NCI-H1436 (cell line): ENCODE data around the gene MLEC.

Source experiments
- DNase-seq: peaks from one replicate; lab custom pipeline; 2025; lab: John Stamatoyannopoulos, UW

Gene MLEC

DNA sequence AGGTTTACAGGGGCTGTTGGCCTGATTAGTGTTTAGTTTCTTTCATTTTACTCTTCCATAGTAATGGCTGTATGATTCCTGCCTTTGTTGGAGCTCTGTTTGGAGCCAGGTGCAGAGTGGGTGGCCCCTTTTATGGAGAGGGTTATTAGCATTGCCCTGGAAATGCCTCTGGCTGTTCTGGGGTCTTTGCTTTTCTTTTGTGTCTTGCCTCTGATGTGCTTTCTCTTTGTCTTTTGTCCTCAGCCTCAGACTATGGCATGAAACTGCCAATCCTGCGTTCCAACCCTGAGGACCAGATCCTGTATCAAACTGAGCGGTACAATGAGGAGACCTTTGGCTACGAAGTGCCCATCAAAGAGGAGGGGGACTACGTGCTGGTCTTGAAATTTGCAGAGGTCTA, 6.9 kb downstream of the MLEC start:
- DNase-seq, result no peak

DNA sequence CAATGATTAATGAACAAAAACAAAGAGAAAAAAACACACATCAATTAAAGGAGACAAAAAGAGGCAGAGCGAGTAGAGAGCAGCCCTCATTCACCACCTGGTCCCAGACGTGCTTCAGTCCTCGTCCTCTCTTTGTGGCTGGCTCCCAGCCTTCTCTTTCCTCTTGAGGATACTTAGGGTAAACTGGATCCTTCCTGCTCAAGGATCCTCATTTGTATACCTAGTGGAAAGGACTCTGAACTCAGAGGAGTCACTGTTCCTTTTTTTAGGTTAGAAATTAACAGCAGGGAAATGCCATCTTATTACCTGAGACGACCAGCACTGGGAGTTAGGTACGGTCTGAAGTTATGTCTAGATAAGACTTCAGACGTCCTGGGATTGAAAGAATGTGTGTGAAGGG, 9.7 kb downstream of the MLEC start:
- no peak for DNase-seq

DNA sequence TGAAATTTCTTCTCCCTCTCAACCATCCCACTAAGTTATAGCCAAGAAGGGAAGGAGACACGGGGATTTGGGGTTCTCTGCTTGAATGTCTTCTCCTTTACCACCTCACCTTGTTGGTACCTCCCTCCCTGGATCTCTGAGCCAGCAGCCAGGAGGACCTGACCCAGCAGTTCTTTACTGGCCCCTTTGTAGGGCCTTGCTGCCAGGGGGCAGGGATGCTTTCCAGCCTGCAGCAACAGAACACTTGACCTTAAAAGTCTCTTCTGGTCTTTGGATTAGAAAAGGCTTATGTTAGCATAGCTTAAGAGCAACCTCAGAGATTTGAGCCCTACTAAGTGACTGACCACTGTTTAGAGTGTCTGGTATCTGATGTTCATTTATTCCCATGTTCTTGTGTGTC, 10.4 kb downstream of the MLEC start:
- DNase-seq, result no peak

DNA sequence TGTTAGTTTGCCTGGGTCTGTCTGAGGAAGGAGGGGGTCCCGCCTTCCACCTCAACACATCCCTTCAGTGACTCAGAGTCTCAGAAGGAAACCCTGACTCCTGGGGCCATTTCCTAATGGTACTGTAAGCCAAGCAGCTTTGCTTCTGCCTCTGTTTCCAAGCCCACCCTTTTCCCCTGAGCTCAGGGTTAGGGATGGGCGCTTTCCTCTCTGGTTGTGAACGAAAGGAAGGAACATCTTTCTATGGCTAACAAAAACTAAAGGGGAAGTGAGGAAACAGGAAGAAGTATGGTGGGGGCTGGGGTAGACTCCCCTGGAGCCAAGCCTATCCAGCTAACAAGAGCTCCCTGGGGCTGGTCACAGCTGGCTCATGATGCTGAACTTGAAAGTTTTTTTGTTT, 11.7 kb downstream of the MLEC start:
- DNase-seq, result no peak

DNA sequence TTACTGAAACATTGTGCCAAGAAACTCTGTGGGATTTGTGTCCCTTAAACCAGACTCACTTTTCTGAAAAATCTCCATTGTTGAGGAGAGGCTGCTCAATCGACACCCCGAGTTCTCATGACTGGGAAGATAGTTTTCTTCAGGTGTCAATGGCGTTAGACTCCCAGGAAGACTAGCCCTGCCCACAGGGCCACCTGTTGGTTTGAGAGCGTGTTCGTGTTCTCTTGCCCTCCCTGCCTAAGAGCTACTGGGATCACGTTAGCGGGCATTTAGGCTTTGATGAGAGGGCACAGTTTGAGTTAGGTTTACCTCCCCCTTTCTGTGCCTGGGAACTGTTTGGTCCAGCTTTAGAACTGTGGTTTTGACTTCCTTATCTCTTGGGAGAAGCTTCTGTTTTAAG, 12.6 kb downstream of the MLEC start:
- DNase-seq, result no peak

DNA sequence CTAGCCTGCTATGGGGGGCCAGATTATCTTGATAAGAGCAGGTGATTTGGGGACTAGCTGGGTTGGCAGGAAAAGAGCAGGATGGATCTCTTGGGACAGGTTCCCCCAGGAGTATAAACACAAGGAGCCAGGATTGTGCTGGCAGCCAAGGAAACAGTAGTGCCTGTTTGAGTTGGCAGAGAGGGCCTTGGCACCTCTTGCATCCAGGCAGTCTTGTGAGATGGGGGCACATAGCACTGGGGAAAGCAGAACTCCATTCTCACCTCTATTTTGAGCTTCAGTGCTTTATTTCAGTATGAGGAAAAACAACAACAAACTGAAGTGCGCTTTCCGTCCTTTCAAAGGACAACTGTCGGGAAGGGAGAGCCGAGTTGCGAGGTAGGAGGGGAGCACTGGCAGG, 13.9 kb downstream of the MLEC start:
- DNase-seq, result no peak

DNA sequence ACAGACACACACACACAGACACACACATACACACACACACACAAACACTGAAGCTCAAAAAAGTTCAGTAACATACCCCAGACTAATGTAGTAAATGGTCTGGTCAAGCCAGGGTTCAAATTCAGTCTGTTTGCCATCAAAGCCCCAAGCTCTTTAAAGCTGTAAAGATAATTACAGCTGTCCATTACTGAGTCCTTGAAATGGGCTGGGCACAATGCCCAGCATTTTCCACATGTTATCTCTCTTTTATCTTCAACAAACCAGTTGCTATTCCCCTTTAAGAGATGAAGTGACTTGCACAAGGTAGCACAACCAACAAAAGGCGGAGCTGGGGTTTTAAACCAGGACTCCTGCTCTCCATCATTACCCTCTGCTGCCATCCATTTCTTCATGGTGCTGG, 15.7 kb downstream of the MLEC start:
- no peak for DNase-seq

DNA sequence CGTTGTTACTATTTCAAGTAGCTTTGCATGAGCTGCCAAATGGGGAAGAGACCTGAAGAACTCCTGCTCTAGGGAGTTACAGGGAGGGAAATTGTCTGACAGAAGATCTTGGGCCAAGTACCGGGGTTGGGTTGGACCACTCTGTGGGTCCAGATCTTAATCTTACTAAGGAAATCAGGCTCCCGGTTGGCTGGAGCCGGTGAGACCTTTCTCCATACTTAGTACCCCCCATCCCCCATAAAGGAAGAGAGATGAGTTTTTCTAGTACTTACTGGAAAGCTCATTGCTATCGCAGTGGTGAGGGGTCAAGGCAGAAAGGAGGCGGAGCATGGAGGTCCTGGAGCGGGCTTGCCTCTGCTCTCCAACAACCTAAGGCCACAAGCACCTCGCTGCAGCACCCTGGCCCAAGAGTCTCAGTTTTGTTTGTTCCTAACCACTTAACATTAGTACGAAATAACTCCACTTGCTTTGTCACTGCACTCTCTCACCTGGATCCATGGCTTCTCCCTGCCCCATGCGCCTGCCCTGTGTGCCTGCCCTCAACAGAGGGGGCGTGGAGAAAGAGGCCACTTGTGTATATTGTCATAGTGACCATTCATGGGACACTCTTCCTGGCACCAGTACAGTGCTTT, 16.5 kb downstream of the MLEC start:
- DNase-seq, result no peak

DNA sequence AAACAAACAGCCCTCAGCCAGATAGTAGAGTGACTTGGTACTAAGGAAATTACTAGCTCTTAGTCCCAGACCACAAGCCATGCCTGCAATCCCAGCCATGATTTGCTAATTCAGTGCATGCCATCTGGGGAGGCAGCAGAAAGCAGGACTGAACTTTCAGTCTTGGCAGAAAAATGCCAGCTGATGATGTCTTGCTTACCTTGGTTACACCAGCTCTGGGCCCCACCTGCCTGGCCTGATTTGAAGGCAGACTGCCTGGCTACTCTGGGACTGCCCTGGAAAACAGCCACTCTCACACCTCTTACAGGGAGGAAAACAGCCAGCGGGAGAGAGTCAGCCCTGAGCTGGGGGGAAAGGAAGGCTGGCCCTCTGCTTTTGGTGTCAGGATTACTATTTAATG, 18.7 kb downstream of the MLEC start:
- no peak for DNase-seq

DNA sequence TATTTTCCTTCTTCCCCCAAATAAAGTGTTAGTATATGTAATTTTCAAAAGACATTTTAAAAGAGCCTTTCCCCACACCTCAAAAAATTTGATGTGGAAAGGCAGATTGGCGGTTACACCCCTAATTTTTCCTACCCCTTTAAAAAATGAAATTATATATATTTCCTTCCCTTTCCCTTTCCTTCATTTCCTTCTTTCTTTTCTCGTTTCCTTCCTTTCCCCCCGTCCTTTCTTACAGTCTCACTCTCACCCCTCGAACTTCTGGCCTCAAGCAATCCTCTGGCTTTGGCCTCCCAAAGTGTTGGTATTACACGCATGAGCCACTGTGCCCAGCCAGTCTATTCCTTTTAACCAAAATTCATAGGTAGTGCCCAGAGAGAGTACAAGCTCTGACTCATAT, 19.1 kb downstream of the MLEC start:
- DNase-seq, result no peak

DNA sequence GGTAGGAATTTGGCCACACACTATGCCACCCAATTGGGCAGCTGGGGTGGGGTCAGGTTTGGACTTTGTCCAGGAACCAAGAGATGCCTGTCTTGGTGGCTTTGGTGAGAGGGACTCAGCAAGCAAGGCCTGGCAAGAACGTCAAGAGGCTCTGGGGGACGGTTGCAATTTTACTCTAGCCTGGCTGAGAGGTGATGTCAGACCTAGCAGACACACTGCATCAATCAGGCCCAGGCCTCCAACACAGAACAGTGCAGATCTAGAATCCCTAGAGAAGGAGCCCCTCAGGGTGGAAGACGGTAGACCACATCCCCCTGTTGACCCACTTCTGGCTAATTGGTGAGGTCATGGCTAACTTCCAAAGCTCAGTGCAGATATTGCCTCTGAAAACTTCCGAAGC, 21.7 kb downstream of the MLEC start:
- DNase-seq, result no peak

DNA sequence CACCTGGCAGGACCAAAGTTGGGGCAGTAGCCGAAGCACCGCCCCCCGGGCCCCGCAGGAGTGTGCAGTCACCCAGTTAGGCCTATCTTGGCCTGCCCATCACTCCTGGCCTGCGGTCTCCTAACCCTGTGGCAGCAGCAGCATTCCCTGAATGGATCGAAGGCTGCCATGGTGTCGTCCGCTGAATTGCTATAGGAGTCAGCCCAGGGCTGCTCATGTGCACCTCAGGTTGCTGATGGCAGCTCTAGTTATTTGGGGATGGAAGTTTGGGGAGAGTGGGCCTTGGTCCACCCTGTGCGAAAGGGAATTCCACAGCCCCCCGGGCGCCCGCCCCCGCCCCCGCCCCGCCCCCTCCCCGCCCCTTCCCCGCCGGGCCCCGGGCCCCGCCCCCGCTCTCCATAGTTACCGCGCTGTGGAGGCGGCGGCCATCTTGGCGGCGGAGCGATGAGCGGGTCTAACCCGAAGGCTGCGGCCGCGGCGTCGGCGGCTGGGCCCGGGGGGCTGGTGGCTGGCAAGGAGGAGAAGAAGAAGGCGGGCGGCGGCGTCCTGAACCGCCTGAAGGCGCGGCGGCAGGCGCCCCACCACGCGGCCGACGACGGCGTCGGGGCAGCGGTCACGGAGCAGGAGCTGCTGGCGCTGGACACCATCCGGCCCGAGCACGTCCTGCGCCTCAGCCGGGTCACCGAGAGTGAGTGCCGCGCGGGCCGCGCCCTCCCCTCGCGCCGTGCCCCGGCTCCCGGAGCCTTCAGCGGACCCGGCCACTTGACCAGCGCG, 23.3 kb downstream of the MLEC start, which contains the start of gene UNC119B:
UNC119B (plus strand) TSS at position 428 of the 774 bp plus-strand sequence; CDS start at position 445, 17 bp downstream.
- DNase-seq, result peak; percentile 34

DNA sequence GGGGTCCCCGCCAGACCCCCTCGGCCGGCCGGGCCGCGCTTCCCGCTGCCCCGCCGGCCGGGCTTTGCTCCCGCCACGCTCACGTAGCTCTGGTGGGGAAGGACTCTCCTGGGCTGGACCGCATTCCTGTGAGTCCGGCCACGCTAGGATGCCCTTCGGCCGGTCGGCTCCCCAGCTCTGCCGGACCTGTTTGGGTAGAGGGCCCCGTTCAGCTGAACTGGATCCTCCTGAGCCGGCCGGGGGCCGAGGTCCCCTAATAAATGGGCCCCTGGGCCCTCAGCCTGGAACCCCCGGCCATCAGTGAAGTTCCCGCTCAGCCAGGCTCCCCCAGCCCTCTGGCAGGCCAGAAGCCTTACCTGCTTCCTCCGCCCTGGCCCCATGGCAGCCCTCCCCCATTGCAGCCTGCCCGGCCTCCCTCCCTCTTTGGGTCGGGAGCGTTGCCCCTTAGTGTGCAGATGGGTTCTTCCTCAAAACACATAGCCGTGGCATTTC, 23.9 kb downstream of the MLEC start:
- no peak for DNase-seq

DNA sequence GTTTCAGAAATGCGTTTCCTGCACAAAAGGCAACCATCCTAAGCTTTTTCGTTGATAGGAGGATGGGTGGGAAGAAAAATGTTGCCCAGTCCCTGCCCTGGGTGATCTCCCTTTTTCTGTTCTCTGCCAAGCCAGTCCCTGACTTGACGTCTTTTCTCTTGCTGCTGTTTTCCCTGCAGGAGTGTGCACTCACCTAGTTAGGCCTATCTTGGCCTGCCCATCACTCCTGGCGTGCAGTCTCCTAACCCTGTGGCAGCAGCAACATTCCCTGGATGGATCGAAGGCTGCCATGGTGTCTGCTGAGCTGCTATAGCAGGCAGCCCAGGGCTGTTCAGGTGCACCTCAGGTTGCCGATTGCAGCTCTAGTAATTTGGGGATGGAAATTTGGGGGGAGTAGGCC, 24.5 kb downstream of the MLEC start:
- DNase-seq, result no peak

DNA sequence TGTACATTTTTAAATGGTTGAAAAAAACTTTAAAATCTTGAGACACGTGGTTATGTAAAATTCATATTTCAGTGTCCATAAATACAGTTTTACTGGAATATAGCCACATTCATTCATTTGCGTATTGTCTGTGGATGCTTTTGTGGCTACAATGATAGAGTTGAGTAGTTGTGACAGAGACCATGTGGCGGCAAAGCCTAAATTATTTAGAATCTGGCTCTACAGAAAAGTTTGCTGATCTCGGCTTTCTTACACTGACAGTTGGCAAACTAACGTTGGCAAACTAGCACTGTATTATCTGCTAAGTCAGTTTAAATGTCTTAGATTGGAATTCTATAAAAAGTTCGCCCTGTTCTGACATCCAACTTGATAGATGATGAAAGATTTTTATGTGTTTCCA, 25.7 kb downstream of the MLEC start:
- no peak for DNase-seq

DNA sequence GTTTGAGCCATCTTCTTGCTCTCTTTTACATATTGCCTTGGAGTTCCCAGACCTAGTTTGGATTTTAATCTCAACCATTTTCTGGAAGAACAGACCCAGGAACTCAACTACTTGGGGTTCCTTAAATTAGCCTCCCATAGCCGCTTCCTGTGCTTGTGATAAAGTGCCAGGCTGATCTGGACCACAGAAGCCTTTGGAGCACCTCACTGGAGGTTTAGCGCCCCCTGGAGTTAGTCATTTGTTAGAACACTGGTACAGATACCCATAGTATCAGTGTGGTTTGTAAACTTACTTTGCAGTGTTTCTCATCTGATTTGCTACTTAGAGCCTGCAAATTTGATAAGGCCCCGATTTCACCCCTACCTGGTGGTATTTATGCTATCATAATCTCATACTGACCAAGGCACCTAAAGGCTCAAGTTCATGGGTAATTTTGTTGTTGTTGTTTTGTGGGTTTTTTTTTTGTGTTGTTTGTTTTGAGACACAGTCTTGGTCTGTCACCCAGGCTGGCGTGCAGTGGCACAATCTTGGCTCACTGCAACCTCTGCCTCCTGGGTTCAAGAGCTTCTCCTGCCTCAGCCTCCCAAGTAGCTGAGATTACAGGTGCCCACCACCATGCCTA, 27.0 kb downstream of the MLEC start:
- peak; percentile 77 for DNase-seq

DNA sequence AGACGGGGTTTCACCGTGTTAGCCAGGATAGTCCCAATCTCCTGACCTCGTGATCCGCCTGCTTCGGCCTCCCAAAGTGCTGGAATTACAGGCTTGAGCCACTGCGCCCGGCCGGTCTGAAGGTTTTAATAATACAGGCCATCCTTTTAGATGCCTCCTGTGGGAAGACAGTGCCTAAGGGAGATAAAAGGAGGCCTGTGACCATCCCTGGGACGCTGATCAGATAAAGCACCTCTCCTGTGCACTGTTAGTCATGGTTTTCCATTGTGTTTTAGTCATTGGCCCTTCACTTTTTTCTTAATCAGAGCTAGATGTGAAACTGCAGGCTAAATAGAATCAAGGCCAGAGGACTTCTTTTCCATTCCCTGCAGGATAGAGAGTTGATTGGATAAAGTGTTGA, 31.1 kb downstream of the MLEC start:
- no peak for DNase-seq

DNA sequence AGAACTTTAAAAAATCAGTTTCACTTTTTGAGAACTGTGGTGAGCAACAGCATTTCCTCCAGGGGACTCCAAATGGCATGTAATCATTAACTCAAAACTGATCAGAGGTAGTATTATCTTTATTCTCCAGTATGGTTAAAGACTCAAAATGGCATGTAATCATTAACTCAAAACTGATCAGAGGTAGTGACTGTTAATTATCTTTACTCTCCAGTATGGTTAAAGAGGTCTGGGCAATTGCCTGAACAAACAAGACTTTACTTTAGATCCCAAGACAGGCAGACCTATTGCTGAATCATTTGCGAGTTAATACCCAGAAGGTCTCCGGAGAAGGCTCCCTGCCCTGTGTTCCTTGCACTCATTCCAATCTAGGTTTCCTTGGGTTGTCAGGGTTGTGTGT, 32.1 kb downstream of the MLEC start:
- no peak for DNase-seq

DNA sequence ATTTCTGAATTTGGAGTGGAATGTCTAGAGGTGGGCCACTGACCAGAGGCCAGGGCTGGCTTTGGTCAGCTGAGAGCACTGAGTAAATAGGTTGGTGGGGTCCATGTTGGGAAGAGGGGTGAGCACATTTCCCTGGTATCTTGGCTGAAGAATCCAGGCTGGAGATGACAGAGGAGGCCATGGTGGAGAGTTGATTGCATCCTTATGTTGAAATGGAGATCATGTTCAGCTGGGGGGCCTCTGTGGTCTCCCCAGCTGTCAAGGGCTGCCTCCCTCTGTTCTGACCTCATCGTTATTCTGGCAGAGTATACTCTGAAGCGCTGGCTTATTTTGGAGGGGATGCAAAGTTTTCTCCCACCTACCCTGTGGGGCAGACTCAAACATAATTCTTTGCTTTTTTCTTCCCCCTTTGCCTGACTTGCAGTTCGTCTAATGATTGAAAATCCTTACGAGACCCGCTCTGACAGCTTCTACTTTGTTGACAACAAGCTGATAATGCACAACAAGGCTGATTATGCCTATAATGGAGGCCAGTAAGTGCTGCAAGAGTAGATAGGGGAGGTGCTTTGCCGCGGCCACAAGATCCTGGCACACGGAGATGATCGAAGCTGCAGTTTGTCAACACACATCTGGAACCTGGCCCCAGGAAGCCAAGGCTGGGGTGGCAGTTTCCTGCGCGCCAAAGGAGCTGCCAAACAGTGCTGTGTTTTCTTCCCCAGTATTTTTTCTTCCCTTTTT, 32.7 kb downstream of the MLEC start:
- DNase-seq, result no peak

DNA sequence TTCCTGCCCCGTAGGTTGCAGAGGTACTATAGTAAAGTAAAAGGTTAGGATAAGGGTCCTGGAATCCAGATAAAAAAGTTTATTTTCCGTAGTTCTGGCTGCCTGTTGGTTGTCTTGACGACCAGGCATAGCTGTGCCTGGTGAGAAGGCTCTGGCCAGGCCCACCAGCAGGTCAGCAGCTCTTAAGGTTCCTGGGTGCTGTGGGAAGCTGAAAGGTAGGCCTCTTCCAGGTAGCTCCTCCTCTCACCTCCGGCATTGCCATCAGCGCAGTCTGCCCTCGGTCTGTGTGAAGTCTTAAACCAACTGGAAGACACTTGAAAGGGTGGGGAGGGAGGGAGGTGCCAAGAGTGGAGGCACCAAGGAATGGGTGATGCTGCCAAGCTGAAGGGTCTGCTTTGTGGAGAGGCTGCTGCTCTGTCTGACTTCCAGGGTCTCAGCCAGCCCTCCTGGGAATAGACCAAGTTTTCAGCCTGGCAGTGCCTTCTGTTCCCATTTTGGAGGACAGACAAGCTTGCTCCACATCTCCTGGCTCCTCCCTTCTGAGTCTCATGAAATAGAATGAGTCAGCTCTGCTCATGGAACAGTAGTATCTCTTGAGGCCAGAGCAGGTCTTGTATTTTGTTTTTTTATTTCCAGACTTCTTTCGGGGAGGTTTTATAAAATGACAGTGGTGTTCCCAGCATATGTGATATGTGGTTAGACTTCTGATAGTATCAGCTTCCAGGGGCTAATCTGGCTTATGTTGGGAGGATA, 33.5 kb downstream of the MLEC start:
- no peak for DNase-seq

DNA sequence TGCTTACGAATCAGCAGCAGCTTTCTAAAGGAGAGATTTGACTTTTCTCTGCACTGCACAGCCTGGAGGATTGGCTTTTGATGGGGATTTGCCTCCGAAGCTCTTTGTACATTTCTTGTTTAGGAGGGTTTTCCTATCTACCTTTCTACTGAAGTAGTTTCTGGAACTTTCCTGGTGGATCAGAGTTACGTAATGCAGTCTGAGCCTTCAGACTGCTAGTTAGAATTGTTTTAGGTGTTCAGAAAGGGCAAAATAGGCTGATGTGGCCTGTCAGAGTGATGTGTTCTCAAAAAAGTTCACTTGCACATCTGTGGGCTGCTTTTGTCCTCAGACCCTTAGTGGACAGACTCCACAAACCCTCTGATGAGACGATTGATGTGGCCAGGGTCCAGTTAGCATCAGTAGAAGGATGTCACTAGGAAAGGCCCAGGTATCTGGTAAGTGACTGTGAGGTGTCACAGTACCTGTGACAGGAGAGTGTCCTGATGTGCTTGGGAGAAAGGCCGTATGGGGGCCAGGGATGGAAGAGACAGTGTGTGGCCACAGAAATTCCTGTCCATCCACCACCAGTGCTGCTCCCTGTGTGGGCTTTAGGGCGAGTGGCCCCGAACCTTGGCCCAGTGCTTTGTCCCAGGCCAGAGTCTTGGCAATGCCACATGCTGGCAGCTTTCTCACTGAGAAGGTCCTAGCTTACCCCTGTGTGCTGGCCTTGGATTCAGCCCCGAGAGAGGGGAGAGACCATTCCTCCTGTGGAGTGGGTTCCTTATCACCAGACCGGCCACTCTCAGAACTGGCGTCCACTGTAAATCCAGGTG, 34.2 kb downstream of the MLEC start:
- no peak for DNase-seq
